Right renal cortex interstitium (tissue), 3 donors: ENCODE measurements around the gene DENND5A. TPM values are rescaled to one million over a fixed set of nuclear protein-coding genes. Genes with fewer than 3 reads are reported as not detected.
"Not testable (repeated sequence)": the region's sequence is repeated elsewhere in the genome, so short reads cannot be mapped to it uniquely, and the experiment has no call there.

ENCODE experiments used
- DNase-seq, 3 donors: peaks; one replicate each; pipeline ENCODE4 v3.0.0-alpha.2; 2013; ENCODE audit warnings: low read depth in 3 of 3, low spot score in 2 of 3
- polyA plus RNA-seq, 3 donors: library from polyadenylated mRNA; unstranded; fragments of 120-200 nt; gene quantifications; one replicate each; pipeline ENCODE4 v1.2.1, GENCODE V29; 2013; ENCODE audit not compliant: insufficient read length in 3 of 3

The DENND5A gene
- polyA plus RNA-seq, 3 donors: 94.4 to 106 (median 97.8) TPM

GRCh38 chr11:9103542-9104276 lies 161.4 kb downstream of the DENND5A start:
- no peak for DNase-seq

- no peak for DNase-seq
These were observed 165.5 kb downstream of the DENND5A start for GRCh38 chr11:9099617-9100016.

GRCh38 chr11:9098455-9098854 lies 166.7 kb downstream of the DENND5A start:
- DNase-seq: not testable (repeated sequence)

GRCh38 chr11:9097186-9097943 lies 167.8 kb downstream of the DENND5A start:
- DNase-seq: not testable (repeated sequence)

- DNase-seq: no peak
These were observed 168.7 kb downstream of the DENND5A start for GRCh38 chr11:9096427-9096826.

- DNase-seq: no peak
These were observed 169.7 kb downstream of the DENND5A start for GRCh38 chr11:9095421-9095820.

GRCh38 chr11:9094420-9094819 lies 170.7 kb downstream of the DENND5A start:
- no peak for DNase-seq

- DNase-seq: no peak
These were observed 172.0 kb downstream of the DENND5A start for GRCh38 chr11:9092853-9093778.

GRCh38 chr11:9092072-9092471 lies 173.1 kb downstream of the DENND5A start:
- no peak for DNase-seq

GRCh38 chr11:9091044-9091922 lies 173.9 kb downstream of the DENND5A start, which contains the start of gene SCUBE2:
Gene SCUBE2, minus strand, starts transcription at chr11:9091599. Its CDS starts 71 bp downstream, at chr11:9091528.
- no peak for DNase-seq

GRCh38 chr11:9090488-9091043 lies 174.6 kb downstream of the DENND5A start:
- no peak for DNase-seq

- DNase-seq: no peak
These were observed 175.5 kb downstream of the DENND5A start for GRCh38 chr11:9089636-9090035.

- DNase-seq: no peak
These were observed 176.1 kb downstream of the DENND5A start for GRCh38 chr11:9089061-9089460.

Other genes starting within 250 kb of the DENND5A start
- 1 to 10 TPM; 5.0 to 6.1 (median 5.2) TPM for gene SCUBE2, start 173.8 kb downstream of the DENND5A start, polyA plus RNA-seq
- 10 to 100 TPM; 33.2 to 38.5 (median 37.9) TPM for gene TMEM41B, start 49.2 kb upstream of the DENND5A start, polyA plus RNA-seq
- gene IPO7, start 119.3 kb upstream of the DENND5A start, polyA plus RNA-seq: 100 to 1,000 TPM; 113 to 118 (median 117) TPM
- 10 to 100 TPM; 30.0 to 34.0 (median 30.2) TPM for gene ZNF143, start 195.7 kb upstream of the DENND5A start, polyA plus RNA-seq